ENCODE measurements around the gene NR3C2.

Gene NR3C2

DNA sequence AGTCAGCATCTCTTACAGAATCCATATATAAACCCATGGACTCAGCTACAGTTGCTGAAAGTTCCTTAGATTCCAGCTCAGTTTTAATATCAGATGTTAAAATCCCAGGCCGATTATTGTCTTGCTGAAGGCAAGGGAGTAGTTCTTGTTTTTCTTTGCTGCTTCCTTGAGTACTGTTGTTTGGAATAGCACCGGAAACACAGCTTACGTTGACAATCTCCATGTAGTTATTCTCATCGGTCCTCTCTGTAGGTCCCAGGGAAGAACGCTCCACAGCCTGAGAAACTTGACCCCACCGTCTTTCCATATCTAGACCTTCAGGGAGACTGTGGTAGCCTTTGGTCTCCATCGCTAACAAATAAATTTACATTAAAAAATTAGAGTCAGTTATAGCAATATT is 5.7 kb downstream of the NR3C2 start:
- no peak overlapping the region for H3K4me3 ChIP-seq (ENCODE audit: low read length)
- TF ChIP-seq, protein P1, sequence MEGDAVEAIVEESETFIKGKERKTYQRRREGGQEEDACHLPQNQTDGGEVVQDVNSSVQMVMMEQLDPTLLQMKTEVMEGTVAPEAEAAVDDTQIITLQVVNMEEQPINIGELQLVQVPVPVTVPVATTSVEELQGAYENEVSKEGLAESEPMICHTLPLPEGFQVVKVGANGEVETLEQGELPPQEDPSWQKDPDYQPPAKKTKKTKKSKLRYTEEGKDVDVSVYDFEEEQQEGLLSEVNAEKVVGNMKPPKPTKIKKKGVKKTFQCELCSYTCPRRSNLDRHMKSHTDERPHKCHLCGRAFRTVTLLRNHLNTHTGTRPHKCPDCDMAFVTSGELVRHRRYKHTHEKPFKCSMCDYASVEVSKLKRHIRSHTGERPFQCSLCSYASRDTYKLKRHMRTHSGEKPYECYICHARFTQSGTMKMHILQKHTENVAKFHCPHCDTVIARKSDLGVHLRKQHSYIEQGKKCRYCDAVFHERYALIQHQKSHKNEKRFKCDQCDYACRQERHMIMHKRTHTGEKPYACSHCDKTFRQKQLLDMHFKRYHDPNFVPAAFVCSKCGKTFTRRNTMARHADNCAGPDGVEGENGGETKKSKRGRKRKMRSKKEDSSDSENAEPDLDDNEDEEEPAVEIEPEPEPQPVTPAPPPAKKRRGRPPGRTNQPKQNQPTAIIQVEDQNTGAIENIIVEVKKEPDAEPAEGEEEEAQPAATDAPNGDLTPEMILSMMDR (conservative IDR thresholded peaks at IDR 0.05; ENCODE audit: low read depth, low read length), result no peak

DNA sequence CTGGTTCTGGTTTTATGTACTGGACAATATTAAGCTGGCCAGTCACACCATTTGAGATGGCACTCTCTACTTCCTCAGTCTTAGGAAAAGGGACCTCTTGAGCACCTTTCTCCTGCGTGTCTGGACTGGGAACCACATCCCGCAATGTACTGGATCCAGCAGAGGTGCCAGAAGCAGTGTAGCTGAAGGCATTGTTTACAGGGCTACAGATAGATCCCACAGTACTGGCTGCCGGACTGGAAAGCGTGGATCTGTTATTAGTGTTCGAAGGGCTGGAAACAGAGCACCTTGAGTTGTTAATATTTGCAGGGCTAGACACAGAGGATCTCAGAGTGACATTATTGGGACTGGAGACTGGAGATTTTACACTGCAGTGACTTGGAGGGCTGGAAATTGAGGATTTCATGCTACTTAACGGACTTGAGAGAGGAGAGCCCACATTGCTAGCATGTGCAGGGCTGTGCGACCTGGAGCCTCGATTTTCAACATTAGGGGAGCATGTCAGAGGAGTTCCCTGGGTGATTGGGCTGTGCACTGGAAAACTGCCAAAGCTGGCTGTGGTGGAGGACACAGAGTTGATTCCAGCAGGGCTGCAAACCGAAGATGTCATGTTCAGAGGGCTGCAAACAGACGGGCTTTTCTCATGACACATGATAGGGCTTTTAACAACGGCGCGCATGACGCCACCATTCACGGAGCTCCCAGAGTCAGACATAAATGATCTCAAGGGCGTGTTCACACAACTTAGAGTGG is 6.4 kb downstream of the NR3C2 start:
- DNase-seq (ENCODE audit: low read depth), result no peak
- TF ChIP-seq, protein P1 (conservative IDR thresholded peaks at IDR 0.05; ENCODE audit: low read depth, low read length), result no peak
- no peak overlapping the region for H3K4me3 ChIP-seq (ENCODE audit: low read length)

More for the DNA sequence above, 5.7 kb downstream of the NR3C2 start:
- no peak for DNase-seq (ENCODE audit: low read depth)

DNA sequence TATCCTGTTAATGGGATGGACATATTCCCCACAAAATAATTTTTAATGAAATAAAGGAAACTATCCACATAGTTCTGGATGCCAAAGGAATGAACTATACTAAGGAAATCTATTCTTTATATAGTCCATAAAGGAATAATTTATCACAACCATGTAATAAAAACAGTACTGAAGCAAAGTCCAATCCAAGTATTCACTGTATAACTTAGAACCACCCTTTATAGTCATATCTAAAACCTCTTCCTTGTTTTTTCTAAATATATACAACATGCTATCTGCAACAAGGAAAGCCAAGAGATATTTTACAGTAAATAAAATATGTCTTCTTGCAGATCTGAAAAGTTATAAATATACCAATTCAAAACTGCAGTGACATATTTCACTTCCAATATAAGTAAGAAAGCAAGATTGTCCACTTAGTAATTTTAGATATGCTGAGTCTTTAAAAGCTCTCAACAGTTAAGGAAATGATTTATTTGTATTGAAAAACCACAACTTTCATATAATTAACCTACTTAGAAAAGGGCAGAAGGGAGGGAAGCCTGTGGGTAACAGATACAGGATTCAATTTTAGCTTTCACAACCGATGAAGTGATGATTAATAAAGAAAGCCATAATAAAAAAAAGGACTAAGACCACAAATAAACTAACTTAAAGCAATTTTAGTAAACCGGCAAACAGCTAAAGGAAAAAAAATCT is 8.0 kb downstream of the NR3C2 start:
- H3K4me3 ChIP-seq (ENCODE audit: low read length), result no peak overlapping the region
- TF ChIP-seq, protein P1 (conservative IDR thresholded peaks at IDR 0.05; ENCODE audit: low read depth, low read length), result no peak
- DNase-seq (ENCODE audit: low read depth), result no peak

DNA sequence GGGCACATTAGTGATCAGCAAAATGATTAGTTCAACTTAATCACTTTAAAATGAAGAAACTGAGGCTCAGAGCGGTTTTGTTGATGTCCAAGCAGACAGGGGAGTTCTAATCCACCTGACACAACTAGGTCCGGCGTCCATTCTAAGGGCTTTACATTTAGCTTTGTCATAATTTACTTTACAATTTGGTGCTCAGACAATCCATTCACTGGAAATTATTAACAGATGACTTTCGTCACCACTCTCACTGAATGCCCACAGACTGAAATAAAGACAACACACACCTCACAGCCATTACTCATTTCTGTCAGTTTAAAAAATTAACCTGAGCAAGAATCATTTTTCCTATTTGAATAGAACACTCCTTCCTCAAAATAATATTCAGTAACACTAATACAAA is 10.8 kb downstream of the NR3C2 start:
- TF ChIP-seq, protein P1 (conservative IDR thresholded peaks at IDR 0.05; ENCODE audit: low read depth, low read length), result no peak
- DNase-seq (ENCODE audit: low read depth), result no peak

DNA sequence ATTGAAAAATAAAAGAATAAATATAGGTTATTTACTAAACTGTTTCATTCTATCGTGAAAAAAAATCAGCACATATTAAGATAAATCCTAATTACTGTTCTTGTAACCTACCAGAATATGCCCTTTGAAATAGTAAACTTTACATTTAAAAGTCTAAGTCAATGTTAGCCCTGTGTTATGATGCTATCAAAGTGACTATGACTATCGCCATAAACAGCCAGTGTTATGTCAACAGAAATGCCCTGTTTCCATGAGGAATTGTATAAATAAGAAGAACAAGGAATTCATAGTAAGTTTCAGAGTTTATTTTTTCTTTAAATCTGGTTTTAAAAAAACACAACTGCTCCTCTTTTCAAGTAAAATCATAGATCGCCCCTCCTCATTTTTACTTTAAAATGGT is 11.4 kb downstream of the NR3C2 start:
- TF ChIP-seq, protein P1 (conservative IDR thresholded peaks at IDR 0.05; ENCODE audit: low read depth, low read length), result no peak
- H3K4me3 ChIP-seq (ENCODE audit: low read length), result no peak overlapping the region
- no peak for DNase-seq (ENCODE audit: low read depth)

More for the DNA sequence above, 10.8 kb downstream of the NR3C2 start:
- no peak overlapping the region for H3K4me3 ChIP-seq (ENCODE audit: low read length)

DNA sequence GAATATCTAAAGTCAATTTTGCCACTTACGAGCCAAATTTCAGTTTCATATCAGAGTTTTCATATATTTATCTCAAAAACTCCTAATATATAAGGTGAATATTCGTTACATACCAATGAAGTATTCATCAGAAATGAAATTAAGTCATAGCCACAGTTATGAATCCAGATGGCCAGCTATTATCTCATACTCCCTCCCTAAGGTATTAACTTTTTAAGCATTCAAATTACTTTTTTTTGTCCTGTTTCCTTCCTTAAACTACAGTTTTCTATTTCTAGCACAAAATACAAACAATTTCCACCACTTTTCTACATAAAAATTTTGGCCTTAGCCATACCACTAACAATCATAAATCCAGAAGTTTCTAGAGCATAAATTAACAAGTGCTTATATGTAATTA is 13.0 kb downstream of the NR3C2 start:
- TF ChIP-seq, protein P1 (conservative IDR thresholded peaks at IDR 0.05; ENCODE audit: low read depth, low read length), result no peak
- no peak for DNase-seq (ENCODE audit: low read depth)
- H3K4me3 ChIP-seq (ENCODE audit: low read length), result no peak overlapping the region

DNA sequence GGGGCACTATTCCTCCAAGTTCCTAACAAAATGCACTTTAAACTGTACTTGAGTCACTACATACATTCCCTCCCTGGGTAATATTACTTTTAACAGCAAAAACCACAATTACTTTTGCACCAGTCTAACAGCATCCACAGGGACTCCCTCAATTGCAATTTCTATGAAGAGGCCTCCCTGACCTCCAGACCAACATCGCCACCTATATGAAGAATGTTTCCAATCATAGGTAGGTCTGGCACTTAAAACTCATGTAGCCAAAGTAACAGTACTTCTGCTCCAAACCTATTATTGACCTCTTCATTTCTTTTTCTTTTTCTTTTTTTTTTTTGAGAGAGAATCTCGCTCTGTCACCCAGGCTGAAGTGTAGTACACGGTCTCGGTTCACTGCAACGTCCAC is 15.6 kb downstream of the NR3C2 start:
- DNase-seq (ENCODE audit: low read depth), result no peak
- TF ChIP-seq, protein P1 (conservative IDR thresholded peaks at IDR 0.05; ENCODE audit: low read depth, low read length), result no peak
- no peak overlapping the region for H3K4me3 ChIP-seq (ENCODE audit: low read length)
